ENCODE measurements around the gene CUL9.

GRCh38 chr6:43254846-43255245 lies 72.8 kb downstream of the CUL9 start:
- TF ChIP-seq ZNF8 (CRISPR knock-in tag; IDR thresholded peaks at IDR 0.05) (no peak), PPARA (CRISPR knock-in tag; IDR thresholded peaks at IDR 0.05; ENCODE audit: borderline replicate concordance) (no peak), RARB (CRISPR knock-in tag; IDR thresholded peaks at IDR 0.05) (no peak), GLIS3 (CRISPR knock-in tag; IDR thresholded peaks at IDR 0.05) (no peak), PATZ1 (CRISPR knock-in tag; IDR thresholded peaks at IDR 0.05; ENCODE audit: borderline replicate concordance) (no peak), ZFP30 (CRISPR knock-in tag; IDR thresholded peaks at IDR 0.05) (no peak), CREB5 (CRISPR knock-in tag; IDR thresholded peaks at IDR 0.05; ENCODE audit: low read depth) (no peak), CSRNP3 (CRISPR knock-in tag; IDR thresholded peaks at IDR 0.05) (no peak), ARNTL (CRISPR knock-in tag; IDR thresholded peaks at IDR 0.05; ENCODE audit: borderline replicate concordance, low read depth) (no peak), ZFP3 (CRISPR knock-in tag; IDR thresholded peaks at IDR 0.05) (no peak)
